A172 (cell line): ENCODE data around the gene DHX8. TPM values are rescaled to one million over a fixed set of nuclear protein-coding genes. Genes with fewer than 3 reads are reported as not detected.

Source experiments
- DNase-seq: peaks from one replicate; pipeline ENCODE4 v3.0.0-alpha.2; 2015; ENCODE audit warnings: low spot score
- total RNA-seq: library from RNA; depleted of rRNA; stranded (reverse); fragments of >200 nt; shearing (Covaris generic); gene quantifications from 2 replicates; pipeline ENCODE4 v1.2.3, GENCODE V29; 2014

The DHX8 gene
- total RNA-seq, 1 experiment from 2014 or later: 52.3 TPM

- DNase-seq: peak; percentile 45
These were observed 41.3 kb downstream of the DHX8 start for GRCh38 chr17:43524945-43525575.

- no peak for DNase-seq
These were observed 43.3 kb downstream of the DHX8 start for GRCh38 chr17:43526886-43527648.

DNA sequence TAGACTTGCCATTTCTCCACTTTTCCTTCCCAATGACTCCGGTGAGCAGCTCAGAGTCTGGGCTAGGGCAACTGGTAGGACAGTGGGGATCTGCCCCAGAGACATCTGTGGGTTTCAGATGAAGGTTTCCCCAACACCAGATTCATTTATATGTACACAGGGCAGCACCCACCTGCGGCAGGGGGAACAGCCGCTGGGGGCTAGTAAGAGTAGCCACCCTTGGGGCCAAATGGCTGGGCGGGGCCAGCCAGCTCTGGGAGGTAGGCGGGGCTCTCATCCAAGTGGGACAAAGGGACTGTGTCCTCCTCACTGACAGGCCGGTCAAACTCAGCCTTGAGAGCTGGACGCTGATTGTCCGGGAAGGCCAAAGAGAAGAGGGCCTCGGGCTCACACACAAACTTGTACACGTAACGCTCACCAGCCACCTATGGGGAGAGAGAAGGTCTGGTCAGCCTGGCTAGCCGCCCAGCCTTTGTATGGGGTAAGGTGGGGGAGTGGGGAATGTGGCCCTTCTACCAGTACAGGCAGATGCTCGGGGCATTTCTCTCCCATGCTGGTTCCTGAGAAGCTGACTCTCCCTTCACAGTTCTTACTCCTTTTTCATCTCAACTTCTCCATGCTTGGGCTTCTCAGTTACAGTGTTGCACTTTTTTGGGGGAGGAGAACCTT, 44.7 kb downstream of the DHX8 start:
- no peak for DNase-seq

DNA sequence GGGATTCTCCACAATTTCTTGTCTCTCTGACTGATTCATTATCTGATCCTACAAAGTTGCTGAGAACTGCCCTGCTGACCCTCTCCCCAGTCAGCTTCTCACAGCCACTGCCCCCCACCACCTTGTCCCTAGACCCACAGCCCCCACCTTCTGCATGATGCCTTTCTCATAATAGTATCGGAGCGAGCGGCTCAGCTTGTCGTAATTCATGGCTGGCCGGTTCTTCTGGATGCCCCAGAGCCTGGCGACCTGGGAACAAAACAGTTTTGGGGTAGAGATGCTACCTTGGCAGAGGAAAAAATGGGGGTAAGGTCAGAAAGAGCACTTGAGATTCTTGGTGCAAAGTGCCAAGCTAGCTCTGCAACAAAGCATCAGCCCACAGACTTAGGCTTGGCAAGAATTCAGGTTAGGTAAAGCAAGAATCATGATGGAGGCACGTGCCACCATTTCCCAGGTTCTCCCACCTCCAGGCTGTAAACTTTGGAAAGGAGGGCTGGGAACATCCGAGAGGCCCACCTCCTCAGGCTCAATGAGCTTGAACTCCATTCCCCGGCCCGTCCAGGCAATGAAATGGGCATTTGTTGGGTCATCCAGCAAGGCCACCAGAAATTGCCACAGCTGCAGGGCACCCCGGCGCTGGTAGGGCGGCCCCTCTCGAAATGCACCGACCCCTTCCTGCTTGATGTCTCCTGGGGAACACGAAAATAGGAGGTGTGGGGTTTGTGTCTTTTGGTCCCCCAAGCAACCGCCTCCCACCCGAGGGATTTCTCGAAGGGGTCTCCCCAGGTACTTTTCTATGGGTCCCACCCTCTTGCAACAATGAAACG, 45.4 kb downstream of the DHX8 start:
- no peak for DNase-seq

DNA sequence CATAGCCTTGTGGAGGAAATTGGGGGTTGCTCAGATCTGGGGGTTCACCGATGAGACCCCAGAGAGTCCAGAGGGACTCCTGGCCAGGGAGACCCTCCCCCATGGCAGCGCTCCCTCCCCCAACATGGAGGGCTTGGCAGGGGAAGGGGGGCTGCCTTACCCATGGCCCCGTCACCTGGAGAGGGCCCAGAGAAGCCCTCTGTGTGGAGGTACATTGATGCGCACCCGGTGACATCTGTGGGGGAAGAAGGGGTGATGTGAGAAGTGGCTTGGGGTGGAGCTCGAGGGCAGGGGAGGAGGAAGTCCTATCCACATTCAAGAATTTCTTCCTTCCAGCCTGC, 46.1 kb downstream of the DHX8 start:
- DNase-seq: no peak

DNA sequence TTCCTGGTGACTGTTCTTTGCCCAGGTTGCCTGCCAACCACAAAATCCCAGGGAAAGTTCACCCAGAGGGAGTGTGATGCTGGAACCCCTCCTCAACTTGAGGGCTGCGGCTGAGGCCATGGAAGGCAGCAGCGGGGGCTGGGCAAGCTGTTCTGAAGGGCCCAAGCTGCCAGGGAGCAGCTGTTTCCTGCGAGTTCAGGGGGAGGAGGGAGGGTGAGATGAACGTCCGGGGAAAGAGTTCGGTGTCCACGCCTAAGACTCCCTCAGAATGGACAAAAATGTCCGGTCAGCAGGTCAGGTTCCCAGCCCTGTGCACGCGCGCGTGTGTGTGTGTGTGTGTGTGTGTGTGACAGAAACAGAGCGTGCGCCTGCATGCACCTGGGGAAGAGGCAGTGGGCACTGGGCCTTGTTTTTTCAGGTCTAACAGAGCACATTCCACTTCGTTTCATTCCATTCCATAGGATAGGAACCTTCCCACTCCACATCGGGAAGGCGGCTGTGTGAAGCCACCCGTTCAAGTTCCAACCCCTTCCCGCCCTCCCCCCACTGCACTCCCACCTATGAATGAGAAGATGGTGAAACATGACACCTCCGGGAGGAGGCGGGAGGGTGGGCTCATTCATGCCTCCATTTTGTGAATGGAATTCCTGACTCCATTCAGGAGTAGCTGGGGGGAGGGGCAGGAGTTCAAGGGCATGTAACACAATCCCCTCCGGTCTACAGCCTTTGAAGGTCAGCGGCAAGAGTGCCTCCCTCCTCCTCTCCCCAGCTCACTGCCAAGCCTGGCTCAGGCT, 46.7 kb downstream of the DHX8 start:
- peak; percentile 18 for DNase-seq

DNA sequence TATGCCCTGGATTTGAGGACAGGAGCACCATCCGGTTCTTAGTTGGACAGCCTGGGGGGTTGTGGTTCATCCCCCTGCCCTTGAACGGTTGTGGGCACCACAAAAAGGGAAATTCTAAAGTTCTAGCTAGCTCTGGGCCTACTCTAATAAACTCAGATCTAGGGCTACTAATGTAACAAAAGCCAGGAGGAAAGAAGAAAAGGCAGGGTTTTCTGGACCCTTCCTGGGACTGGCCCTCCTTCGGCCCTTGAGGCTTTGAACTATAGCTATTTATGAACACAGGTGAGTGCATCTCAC, 47.3 kb downstream of the DHX8 start:
- DNase-seq: no peak

GRCh38 chr17:43531955-43532354, 48.2 kb downstream of the DHX8 start:
- DNase-seq: no peak

- no peak for DNase-seq
These were observed 48.8 kb downstream of the DHX8 start for GRCh38 chr17:43532581-43532980.

DNA sequence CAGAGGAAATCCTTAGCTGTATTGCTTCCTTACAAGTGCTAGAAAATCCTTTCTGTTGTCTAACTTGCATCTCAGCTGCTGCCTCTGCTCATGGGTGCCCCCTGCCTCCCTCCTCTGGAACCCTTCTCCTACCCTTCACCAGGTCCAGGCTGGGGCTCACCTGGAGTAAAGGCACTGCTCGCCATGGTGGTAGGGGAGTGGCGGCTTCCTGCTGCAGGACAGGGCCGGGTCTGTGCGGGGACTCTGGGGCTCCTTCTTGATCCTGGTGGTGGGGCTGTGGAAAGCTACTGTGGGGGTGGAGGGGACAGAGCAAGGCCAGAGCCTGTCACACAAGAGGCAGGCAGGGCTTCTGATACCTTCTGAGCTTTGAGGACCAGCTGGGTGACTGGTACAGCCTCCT, 49.9 kb downstream of the DHX8 start:
- DNase-seq: no peak

DNA sequence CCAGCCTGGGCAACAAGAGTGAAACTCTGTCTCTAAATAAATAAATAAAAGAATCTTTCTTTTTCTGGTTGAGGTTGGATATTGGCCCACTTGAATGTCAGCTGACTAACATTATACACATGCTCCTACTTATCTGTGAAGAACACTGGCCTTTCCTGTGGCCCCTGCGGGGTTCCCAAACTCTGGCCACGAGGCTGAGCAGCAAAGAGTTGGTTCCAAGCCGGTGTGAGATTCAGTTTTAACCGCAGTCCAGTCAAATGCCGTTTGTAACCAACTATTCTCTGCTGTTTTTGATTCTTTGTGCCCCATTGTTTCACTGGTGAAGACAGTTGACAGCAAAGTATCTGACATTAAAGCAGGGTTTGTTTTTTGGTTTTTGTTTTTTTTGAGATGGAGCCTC, 51.1 kb downstream of the DHX8 start:
- DNase-seq: no peak

- peak; percentile 82 for DNase-seq
These were observed 52.6 kb downstream of the DHX8 start for GRCh38 chr17:43536236-43536992.

DNA sequence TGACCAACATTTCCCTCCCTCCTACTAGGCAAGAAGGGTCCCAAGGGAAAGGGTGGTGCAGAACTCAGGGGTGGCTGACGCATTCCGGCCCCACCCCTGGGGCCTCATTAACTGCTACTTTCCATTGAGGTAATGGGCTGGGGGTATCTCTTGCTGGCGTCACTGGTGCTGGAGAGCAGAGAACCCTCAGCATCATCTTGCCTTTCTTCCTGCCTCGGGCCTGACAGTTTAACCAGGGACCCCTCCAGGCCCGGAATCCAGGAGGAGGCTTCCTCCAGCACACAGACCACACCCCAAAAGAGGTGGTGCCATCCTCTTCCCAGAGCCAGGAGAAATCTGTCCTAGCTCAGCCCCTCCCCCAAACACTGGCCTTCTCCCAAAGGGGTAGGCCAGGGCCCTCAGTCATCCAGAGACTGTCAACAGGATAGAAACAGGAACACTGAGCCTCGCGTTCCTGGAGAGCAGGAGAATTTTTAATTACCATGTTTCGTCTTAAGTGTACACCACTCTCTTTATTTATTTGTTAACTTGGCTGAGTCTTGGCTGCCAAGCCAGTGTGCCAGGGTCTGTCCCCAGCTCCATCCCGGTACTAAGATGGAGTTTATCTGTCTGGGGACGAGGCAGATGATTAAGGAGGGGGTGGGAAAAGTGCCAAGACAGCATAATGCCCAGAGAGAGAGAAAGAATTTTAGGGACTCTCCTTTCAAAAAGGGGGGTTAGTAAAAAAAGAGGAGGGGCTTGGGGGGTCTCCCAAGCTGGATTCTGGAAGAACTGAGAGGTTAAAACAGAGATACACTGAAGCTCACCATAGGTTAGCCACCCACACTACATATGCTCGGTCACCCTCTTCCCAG, 57.3 kb downstream of the DHX8 start:
- DNase-seq: peak; percentile 39

GRCh38 chr17:43542859-43543258, 59.1 kb downstream of the DHX8 start:
- DNase-seq: no peak

DNA sequence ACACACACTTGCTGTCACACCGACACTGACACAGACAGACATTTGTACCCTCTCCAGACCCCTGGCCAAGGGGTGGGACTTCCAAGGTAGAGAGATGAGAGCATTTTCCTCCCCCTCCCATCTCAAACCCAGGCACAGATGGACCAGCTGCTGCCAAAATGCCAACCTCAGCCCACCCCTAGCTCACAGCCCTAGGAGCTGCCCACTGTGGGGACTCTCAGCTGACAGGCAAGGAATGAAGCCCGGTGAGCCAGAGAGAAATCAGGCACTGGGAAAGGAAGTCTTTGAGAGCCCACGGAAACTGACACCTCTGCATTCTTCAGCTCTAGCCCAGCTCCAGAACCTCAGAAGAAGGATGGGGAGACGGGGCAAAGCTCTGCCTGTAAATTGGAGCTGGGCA, 59.5 kb downstream of the DHX8 start:
- DNase-seq: no peak

- no peak for DNase-seq
These were observed 60.2 kb downstream of the DHX8 start for GRCh38 chr17:43543771-43544575.

DNA sequence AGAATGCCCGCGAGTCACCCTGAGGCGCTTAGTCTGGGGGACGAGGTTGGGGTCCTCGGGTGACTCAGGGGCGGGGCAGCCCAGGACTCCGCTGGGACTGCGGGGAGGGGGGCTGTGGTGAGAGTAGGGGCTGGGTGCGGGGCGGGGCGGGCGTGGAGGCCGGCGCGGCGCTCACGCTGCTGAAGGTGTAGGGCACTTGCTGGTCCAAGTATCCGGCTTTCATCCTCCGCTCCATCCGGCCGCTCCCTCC, 61.5 kb downstream of the DHX8 start:
- DNase-seq: no peak

DNA sequence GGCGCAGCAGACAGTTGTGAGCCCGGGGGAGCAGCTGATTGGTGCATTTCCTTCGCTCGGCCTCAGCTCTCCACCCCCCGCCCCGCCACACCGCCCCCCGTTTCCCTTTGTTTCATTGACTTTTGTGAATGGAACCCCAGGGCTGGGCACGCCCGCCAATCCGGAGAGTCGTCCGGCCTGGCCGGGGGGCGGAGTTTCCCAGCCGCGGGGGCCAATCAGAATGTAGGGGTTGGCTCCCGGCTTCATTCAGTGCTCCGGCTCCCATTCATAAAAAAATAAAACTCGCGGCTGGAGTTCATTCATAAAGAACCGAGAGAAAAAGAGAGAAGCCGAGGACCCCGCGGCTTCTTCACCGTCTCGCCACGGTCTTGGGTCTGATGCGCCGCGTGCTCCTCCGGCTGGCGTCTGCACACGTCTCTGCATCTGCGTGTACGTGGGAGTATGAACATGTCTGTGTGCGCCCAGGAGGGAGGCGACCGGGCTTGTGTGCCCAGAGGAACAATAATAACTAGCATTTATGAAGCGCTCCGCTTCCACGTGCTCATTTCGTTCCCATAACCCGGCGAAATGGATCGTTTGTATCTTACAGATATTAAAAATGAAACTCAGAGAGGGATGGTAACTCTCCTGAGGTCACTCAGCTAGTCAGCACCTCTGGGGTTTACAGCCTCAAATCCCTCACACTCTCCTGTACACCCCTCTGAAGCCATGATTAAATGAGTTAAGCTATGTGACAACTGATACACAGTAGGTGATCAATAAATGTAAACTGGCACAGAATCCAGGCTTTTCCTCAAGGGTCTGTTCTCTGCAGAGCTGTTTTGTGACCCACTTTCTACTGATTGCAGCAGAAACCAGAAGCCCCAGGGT, 62.8 kb downstream of the DHX8 start, which contains the start of gene ETV4:
Gene ETV4, minus strand, starts transcription at position 22 of the 870 bp plus-strand sequence. CDS start 723 bp downstream, outside the sequence.
- DNase-seq: peak; percentile 90
